HG03432 (cell line): ENCODE measurements around the gene DOCK1.
"Not testable (repeated sequence)": the region's sequence is repeated elsewhere in the genome, so short reads cannot be mapped to it uniquely, and the experiment has no call there.

Experiments
- ATAC-seq: cut with Tn5 transposase; IDR thresholded peaks from one replicate; pipeline ENCODE4 v1.9.1; 2021; ENCODE audit warnings: mild to moderate bottlenecking, moderate library complexity; ENCODE audit not compliant: unreplicated experiment

Gene DOCK1

DNA sequence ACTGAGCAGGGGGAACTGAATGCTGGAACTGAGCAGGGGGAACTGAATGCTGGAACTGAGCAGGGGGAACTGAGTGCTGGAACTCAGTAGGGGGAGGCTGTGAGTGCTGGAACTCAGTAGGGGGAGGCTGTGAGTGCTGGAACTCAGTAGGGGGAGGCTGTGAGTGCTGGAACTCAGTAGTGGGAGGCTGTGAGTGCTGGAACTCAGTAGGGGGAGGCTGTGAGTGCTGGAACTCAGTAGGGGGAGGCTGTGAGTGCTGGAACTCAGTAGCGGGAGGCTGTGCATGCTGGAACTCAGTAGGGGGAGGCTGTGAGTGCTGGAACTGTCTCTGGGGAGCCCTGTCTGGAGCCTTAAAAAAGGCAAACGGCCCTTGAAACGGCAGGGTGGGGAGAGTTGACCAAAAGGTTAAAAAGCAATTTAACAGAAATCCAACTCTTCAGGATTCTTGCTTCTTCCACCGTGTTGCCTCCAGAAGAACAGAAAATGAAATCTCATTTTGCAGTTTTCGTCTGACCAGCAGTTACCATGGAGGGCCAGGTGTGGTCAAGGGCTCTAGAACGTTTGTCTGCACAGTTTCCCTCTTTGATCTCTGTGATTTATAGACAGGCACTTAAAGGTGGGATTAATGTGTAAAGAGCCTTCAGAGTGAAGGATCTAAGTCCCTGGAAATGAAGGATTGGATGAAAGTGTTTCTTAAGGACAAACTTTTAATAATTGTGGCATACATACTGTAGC is 19.1 kb downstream of the DOCK1 start:
- ATAC-seq: no peak

GRCh38 chr10:126924915-126925300 is 19.7 kb downstream of the DOCK1 start:
- ATAC-seq: no peak

GRCh38 chr10:126926568-126926967 is 21.3 kb downstream of the DOCK1 start:
- no peak for ATAC-seq

GRCh38 chr10:126927799-126928198 is 22.6 kb downstream of the DOCK1 start:
- ATAC-seq: no peak

DNA sequence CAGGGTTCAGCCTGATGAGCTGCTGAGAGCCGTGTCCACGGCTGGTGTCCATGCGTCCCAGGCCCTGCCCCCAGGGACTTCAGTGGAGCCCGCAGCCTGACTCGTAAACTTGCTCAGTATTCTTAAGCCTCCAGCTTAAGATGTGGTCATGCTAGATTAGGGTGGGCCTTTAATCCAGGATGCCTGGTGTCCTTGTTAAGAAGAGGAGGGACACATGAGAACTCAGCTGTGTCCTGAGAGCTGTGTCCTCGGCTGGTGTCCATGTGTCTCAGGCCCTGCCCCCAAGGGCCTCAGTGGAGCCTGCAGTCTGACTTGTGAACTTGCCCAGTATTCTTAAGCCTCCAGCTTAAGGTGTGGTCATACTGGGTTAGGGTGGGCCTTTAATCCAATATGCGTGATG is 23.0 kb downstream of the DOCK1 start:
- ATAC-seq: no peak

GRCh38 chr10:126929391-126929790 is 24.2 kb downstream of the DOCK1 start:
- ATAC-seq: no peak

DNA sequence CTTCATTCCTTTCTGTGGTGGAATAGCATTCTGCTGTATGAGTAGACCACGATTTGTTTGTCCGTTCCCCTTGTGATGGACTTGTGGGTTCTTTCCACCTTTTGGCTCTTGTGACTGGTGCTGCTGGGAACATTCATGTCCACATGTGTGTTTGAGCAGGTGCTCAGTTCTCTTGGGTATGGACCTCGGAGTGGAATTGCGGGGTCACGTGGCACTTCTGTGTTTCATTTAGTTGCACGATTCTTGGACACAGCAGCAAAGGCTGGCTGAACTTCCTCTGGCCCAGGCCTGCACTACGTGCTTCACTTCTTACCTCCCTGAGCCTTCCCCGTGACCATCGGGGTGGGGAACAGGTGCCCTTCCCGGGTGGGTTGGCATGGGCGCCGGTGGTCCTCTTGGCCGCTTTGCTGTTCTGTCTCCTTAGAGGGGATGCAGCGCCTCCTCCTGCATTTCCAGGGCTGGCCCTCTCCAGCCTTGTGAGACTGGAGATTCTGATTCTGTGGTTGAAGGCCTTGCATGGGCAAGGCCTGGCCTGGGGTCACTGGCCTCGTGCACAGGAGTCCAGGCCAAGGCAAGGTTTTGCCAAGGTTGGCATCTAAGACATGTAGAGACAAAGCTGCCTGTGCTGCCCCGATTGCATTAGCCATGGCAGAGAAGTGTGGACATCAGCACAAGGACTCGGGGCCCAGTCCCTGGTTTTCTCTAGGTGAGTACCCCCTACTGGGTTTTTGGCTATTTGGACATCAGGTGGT is 25.1 kb downstream of the DOCK1 start:
- ATAC-seq: no peak

- no peak for ATAC-seq
These were observed 25.8 kb downstream of the DOCK1 start for GRCh38 chr10:126930883-126931503.

DNA sequence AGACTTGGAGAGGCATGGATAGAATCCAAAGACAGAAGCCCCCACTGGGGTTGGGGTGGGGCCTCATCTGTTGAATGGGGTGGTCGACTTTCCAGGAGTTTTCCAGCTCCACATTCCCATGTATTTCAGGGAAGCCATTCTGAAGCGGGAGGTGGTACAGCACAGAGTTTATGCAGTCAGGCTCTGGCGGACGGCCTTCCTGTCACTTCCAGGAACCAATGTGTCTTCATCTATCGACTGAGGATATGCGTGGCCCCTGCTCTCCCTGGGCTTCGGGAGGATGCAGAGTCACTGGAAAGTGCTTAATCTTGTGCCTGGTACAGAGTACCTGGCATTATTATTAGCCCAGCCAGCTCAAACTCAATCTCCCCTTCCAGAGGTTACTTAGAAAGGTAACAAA is 26.3 kb downstream of the DOCK1 start:
- ATAC-seq: no peak

DNA sequence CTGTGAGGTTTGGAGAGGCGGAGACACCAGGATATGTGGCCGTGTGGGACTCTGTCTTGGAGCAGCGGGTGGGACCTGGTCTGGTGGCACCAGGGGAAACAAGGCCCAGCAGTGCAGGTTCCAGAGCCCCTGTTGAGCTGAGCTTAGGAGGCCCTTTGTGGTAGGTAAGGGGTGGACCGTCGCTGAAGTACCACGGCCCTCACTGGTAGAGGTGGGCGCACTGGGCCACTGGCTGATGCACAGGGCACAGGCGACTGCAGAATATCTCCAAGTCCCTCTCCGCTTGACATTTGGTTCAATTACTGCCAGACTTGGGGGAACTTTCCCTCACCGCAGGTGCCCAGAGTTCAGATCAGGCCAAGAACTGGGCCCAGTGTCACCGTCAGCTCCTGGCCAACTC is 27.3 kb downstream of the DOCK1 start:
- no peak for ATAC-seq

DNA sequence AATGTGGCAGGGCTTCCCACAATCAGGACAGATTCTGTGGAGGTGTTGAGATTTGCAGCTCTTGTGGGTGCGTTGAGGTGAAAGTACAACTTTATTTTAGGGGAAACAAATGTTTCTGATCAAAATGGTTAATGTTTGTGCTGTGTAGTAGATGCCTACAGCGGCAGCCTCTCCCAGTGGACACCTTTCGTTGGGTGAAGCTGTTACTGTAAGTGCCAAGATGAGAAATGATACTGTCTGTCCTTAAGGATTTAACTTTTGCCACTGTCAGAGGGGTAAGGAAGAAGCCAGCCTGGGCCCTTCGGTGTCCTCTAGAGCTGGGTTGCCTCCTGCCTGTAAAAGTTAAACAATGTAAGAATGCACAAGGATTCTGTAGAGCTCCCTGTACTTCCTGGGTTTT is 27.9 kb downstream of the DOCK1 start:
- no peak for ATAC-seq

GRCh38 chr10:126935263-126935946 is 30.2 kb downstream of the DOCK1 start:
- ATAC-seq: no peak

GRCh38 chr10:126937026-126937425 is 31.8 kb downstream of the DOCK1 start:
- ATAC-seq: no peak

- ATAC-seq: not testable (repeated sequence)
These were observed 32.9 kb downstream of the DOCK1 start for GRCh38 chr10:126938121-126938520.

DNA sequence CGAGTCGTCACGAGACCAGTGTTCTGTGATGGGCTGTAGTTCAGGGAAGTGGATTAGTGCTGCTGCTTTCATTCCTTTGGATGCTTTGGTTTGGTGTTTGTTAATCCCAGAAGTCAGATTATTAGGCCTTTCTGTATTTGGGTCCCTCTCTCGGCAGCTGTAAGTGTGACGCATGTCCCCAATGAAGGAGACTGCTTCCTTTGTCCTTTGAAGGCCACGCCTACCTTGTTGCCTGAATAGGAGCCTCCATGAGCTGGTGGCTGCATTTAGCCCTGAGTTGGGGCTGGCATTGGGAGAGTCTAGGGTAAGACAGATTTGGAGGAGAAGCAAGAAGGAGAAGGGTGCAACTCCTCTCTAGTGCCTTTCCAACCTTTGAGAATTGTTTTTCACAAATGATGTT is 34.5 kb downstream of the DOCK1 start:
- no peak for ATAC-seq

- ATAC-seq: no peak
These were observed 35.6 kb downstream of the DOCK1 start for GRCh38 chr10:126940670-126941310.

DNA sequence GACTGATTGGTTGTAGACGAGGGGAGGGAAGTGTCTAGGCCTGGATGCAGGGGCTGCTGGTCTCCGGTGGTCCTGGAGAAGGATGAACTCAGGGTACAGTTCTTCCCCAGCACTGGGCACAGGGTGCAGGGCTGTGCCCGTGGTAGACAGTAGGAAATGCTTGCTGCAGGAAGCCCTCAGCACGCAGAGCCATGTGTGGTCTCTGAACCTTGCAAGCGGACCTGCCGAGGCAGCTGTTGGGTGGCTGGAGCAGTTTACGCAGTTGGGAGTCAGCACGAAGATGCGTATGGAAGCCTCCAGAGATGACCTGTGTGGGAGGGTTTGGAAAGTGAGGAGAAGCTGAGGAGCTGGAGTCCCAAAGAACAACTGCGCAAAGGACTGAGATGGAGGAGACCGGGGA is 39.0 kb downstream of the DOCK1 start:
- no peak for ATAC-seq

- ATAC-seq: no peak
These were observed 40.3 kb downstream of the DOCK1 start for GRCh38 chr10:126945351-126946030.

GRCh38 chr10:126946746-126947145 is 41.5 kb downstream of the DOCK1 start:
- ATAC-seq: no peak

- ATAC-seq: no peak
These were observed 43.3 kb downstream of the DOCK1 start for GRCh38 chr10:126948355-126949160.
